ENCODE data around the gene C20orf144.
"Not testable (repeated sequence)": the region's sequence is repeated elsewhere in the genome, so short reads cannot be mapped to it uniquely, and the experiment has no call there.

C20orf144 gene

GRCh38 chr20:33662172-33662571 lies at the start of gene C20orf144:
TSS of gene C20orf144 (plus strand) at chr20:33662327. CDS start at chr20:33662346, 19 bp downstream.
- DNase-seq (ENCODE audit: low spot score), result no peak

- DNase-seq (ENCODE audit: low spot score), result no peak
Measured at GRCh38 chr20:33621717-33622400, 40.3 kb upstream of the C20orf144 start.

GRCh38 chr20:33622705-33623365 lies 39.3 kb upstream of the C20orf144 start:
- DNase-seq (ENCODE audit: low spot score), result no peak

GRCh38 chr20:33624399-33624798 lies 37.7 kb upstream of the C20orf144 start:
- no peak for DNase-seq (ENCODE audit: low spot score)

GRCh38 chr20:33626190-33626589 lies 35.9 kb upstream of the C20orf144 start:
- no peak for DNase-seq (ENCODE audit: low spot score)

GRCh38 chr20:33627577-33628216 lies 34.4 kb upstream of the C20orf144 start:
- DNase-seq (ENCODE audit: low spot score), result no peak

- DNase-seq (ENCODE audit: low spot score), result no peak
Measured at GRCh38 chr20:33629533-33629932, 32.6 kb upstream of the C20orf144 start.

- no peak for DNase-seq (ENCODE audit: low spot score)
Measured at GRCh38 chr20:33629979-33630378, 32.1 kb upstream of the C20orf144 start.

GRCh38 chr20:33630507-33630906 lies 31.6 kb upstream of the C20orf144 start:
- no peak for DNase-seq (ENCODE audit: low spot score)

GRCh38 chr20:33631910-33632309 lies 30.2 kb upstream of the C20orf144 start:
- not testable (repeated sequence) for DNase-seq (ENCODE audit: low spot score)

- DNase-seq (ENCODE audit: low spot score), result no peak
Measured at GRCh38 chr20:33635341-33635740, 26.8 kb upstream of the C20orf144 start.

- no peak for DNase-seq (ENCODE audit: low spot score)
Measured at GRCh38 chr20:33636776-33637175, 25.4 kb upstream of the C20orf144 start.

GRCh38 chr20:33640287-33640686 lies 21.8 kb upstream of the C20orf144 start:
- DNase-seq (ENCODE audit: low spot score), result no peak

- DNase-seq (ENCODE audit: low spot score), result no peak
Measured at GRCh38 chr20:33644313-33645071, 17.6 kb upstream of the C20orf144 start.

GRCh38 chr20:33645072-33645358 lies 17.1 kb upstream of the C20orf144 start:
- no peak for DNase-seq (ENCODE audit: low spot score)

- DNase-seq (ENCODE audit: low spot score), result no peak
Measured at GRCh38 chr20:33645396-33645795, 16.7 kb upstream of the C20orf144 start.

- no peak for DNase-seq (ENCODE audit: low spot score)
Measured at GRCh38 chr20:33646191-33646590, 15.9 kb upstream of the C20orf144 start.

GRCh38 chr20:33646959-33647602 lies 15.0 kb upstream of the C20orf144 start:
- not testable (repeated sequence) for DNase-seq (ENCODE audit: low spot score)

- no peak for DNase-seq (ENCODE audit: low spot score)
Measured at GRCh38 chr20:33647603-33648395, 14.3 kb upstream of the C20orf144 start.

GRCh38 chr20:33648396-33649004 lies 13.6 kb upstream of the C20orf144 start:
- no peak for DNase-seq (ENCODE audit: low spot score)

GRCh38 chr20:33649201-33649681 lies 12.9 kb upstream of the C20orf144 start:
- no peak for DNase-seq (ENCODE audit: low spot score)

Measured in NAMALWA (cell line).